Gastroesophageal sphincter (tissue), 4 donors: Measurements from ENCODE around the gene ACKR2. TPM values are rescaled to one million over a fixed set of nuclear protein-coding genes. Genes with fewer than 3 reads are reported as not detected.
"Not testable (repeated sequence)": the region's sequence is repeated elsewhere in the genome, so short reads cannot be mapped to it uniquely, and the experiment has no call there.

Source experiments
- ATAC-seq: fragments of 150-250 bp; one replicate; pipeline ENCODE4 v1.9.1; 2016; ENCODE audit warnings: mild to moderate bottlenecking, moderate library complexity
- H3K27ac ChIP-seq, 4 donors: fragments of 200-600 bp; sonication (generic) in 3 of 4; 1 replicate in 3 of 4; 2 replicates in 1 of 4; pipeline ENCODE4 v1.5.1; 2016 to 2019
- H3K27me3 ChIP-seq: fragments of 200-600 bp; sonication (generic); one replicate; pipeline ENCODE4 v1.5.1; 2019
- H3K36me3 ChIP-seq, 2 donors: fragments of 200-600 bp; sonication (generic); one replicate each; pipeline ENCODE4 v1.5.1; 2019; ENCODE audit warnings: control low read depth in 1 of 2
- H3K4me1 ChIP-seq, 3 donors: fragments of 200-600 bp; sonication (generic); 1 replicate in 2 of 3; 2 replicates in 1 of 3; pipeline ENCODE4 v1.5.1; 2016 to 2019; ENCODE audit warnings: control low read depth in 2 of 3
- H3K4me3 ChIP-seq, 2 donors: fragments of 200-600 bp; sonication (generic); one replicate each; pipeline ENCODE4 v1.5.1; 2019; ENCODE audit warnings: mild to moderate bottlenecking in 1 of 2, moderate library complexity in 1 of 2
- H3K9me3 ChIP-seq, 3 donors: fragments of 200-600 bp; sonication (generic); one replicate each; pipeline ENCODE4 v1.5.1; 2017 to 2019; ENCODE audit warnings: control low read depth in 2 of 3
- EP300 ChIP-seq: sonication (generic); formaldehyde crosslinking; IDR thresholded peaks from one replicate; pipeline ENCODE4 v1.6.1; 2017; ENCODE audit warnings: antibody characterized with exemption, mild to moderate bottlenecking
- POLR2A ChIP-seq, 2 donors: fragments of 450-650 bp; IDR thresholded peaks; one replicate each; pipeline ENCODE4 v1.6.1; 2017; ENCODE audit warnings: antibody characterized with exemption in 2 of 2, mild to moderate bottlenecking in 2 of 2, moderate library complexity in 1 of 2
- POLR2AphosphoS5 ChIP-seq: sonication (generic); formaldehyde crosslinking; IDR thresholded peaks from one replicate; pipeline ENCODE4 v1.6.1; 2017; ENCODE audit warnings: antibody characterized with exemption
- WGBS, 2 donors: methylation state at CpG; one replicate each; pipeline ENCODE4 v1.1.5; 2018; ENCODE audit warnings: low coverage in 1 of 2; 5-methylcytosine and 5-hydroxymethylcytosine counted together
- total RNA-seq, 4 donors: library from RNA; depleted of rRNA; stranded (reverse); fragments of >200 nt; gene quantifications; one replicate each; pipeline ENCODE4 v1.1.0, GENCODE V29; 2016
- TF ChIP-seq, protein P1 (sequence below), 4 experiments: fragments of 200-600 bp in 2 of 4; fragments of 450-650 bp in 2 of 4; sonication (generic) in 1 of 4; IDR thresholded peaks; one replicate each; pipeline ENCODE4 v1.5.1; 2017 to 2019; ENCODE audit warnings: antibody characterized with exemption in 4 of 4, mild to moderate bottlenecking in 2 of 4, moderate library complexity in 2 of 4

ACKR2 gene
- total RNA-seq, 4 donors from 2014 or later = 5.9 to 9.3 (median 7.4) TPM

DNA sequence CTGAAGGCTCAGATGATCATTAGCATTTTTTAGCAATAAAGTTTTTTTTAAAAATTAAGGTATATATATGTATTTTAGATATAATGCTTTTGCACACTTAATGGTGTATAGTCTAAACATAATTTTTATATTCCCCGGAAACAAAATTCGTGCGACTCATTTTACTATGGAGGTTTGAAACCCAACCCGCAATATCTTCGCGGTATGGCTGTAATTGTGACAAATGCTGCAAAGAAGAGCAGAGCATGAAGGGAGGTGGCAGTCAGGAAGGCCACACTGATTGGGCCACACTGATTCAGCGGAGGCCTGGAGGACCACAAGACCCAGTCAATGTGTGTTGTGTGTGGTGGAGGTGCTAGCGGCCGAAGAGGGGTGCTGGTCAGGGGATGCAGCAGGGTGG, 70.9 kb downstream of the ACKR2 start:
- 84% methylated on average over 7 of the region's 9 CpGs; no CpG with 5 or more reads in 1 of the 2 donors for WGBS, 2 donors
- peaks cover 0 to 14% (median 5%) of the 10 kb centered on the region in 3 donors for H3K4me1 ChIP-seq
- peak overlapping the region in 2 of 4 donors; percentile 80 to 85 for H3K27ac ChIP-seq
- H3K36me3 ChIP-seq = no peaks in the 10 kb centered on the region
- no peak for ATAC-seq
- no peaks in the 10 kb centered on the region for H3K27me3 ChIP-seq
- TF ChIP-seq EP300 (no peak), POLR2A (IDR thresholded peaks at IDR 0.05) (no peak), POLR2AphosphoS5 (no peak)
- TF ChIP-seq, protein P1, sequence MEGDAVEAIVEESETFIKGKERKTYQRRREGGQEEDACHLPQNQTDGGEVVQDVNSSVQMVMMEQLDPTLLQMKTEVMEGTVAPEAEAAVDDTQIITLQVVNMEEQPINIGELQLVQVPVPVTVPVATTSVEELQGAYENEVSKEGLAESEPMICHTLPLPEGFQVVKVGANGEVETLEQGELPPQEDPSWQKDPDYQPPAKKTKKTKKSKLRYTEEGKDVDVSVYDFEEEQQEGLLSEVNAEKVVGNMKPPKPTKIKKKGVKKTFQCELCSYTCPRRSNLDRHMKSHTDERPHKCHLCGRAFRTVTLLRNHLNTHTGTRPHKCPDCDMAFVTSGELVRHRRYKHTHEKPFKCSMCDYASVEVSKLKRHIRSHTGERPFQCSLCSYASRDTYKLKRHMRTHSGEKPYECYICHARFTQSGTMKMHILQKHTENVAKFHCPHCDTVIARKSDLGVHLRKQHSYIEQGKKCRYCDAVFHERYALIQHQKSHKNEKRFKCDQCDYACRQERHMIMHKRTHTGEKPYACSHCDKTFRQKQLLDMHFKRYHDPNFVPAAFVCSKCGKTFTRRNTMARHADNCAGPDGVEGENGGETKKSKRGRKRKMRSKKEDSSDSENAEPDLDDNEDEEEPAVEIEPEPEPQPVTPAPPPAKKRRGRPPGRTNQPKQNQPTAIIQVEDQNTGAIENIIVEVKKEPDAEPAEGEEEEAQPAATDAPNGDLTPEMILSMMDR (IDR thresholded peaks at IDR 0.05) = no peak
- no peaks in the 10 kb centered on the region for H3K9me3 ChIP-seq
- peak overlapping the region in 1 of 2 donors; percentile 66 for H3K4me3 ChIP-seq

DNA sequence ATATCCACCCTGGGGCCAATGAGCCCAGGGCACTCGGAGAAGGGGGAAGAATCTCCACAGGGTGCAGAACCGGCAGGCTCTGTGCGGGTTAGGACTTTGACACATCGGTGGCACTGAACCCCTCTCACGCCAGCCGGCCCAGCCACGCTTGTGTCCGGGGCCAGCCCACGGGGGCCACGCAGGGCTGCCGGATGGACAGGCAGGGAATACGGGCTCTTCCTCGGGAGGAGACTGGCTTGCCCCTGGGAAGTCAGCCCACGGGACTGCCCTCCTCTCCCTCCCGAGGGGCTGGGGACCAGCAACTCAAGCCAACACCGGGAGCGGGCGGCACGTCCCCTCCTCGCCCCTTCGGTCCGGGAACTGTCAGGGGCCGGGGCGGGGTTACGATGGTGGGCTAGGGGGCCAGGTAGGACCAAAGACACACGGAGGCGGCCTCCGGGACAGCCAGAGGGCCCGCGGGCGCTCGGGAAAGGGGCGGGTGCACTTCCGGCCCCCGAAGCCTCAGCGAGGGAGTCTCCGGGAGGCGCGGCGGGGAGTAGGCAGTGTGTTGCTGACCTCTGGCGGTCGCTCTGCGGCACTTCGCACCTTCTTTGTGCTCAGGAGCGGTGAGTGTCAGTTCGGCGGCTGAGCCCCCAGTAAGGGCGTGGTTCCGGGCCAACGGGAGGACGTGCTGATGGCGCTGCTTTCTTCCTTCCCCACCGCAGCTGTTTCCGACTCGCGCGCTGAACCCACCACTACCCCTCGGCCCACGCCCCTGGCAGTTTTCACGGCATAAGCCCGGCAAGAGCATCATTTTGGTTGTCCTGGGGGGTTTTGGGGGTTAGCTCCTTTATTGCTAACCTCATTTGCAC, 71.6 kb downstream of the ACKR2 start:
- peaks cover 0 to 14% (median 5%) of the 10 kb centered on the region in 3 donors for H3K4me1 ChIP-seq
- TF ChIP-seq POLR2A (IDR thresholded peaks at IDR 0.05) (peak; percentile 27 to 41), POLR2AphosphoS5 (peak; percentile 50), EP300 (no peak)
- TF ChIP-seq, protein P1 (IDR thresholded peaks at IDR 0.05) = peak; percentile 80 to 97 (median 96)
- no peaks in the 10 kb centered on the region for H3K27me3 ChIP-seq
- no peaks in the 10 kb centered on the region for H3K36me3 ChIP-seq
- no CpG with 5 or more reads among the region's 61 CpGs for WGBS, 2 donors
- peak; percentile 97 for ATAC-seq
- H3K27ac ChIP-seq = peak overlapping the region; percentile 19 to 85 (median 82)
- H3K4me3 ChIP-seq = peak overlapping the region; percentile 46 to 66
- H3K9me3 ChIP-seq = no peaks in the 10 kb centered on the region

DNA sequence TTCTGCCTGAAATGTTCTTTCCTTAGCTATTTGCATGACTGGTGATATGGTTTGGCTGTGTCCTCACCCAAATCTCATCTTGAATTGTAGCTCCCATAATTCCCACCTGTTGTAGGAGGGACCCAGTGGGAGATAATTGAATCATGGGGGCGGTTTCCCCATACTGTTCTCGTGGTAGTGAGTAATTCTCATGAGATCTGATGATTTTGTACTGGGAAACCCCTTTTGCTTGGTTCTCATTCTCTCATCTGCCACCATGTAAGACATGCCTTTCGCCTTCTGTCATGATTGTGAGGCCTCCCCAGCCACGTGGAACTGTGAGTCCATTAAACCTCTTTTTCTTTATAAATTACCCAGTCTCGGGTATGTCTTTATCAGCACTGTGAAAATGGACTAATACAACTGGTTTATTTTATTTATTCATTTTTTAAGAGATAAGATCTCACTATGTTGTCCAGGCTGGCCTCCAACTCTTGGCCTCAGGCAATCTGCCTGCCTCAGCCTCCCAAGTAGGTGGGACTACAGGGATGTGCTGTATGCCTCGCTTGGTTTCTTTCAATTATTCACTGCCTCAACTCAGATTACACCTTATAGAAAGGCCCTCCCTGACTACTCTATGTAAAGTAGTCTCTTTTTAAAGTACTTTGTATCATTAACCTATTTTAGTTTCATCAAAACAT, 74.1 kb downstream of the ACKR2 start:
- ATAC-seq = not testable (repeated sequence)

DNA sequence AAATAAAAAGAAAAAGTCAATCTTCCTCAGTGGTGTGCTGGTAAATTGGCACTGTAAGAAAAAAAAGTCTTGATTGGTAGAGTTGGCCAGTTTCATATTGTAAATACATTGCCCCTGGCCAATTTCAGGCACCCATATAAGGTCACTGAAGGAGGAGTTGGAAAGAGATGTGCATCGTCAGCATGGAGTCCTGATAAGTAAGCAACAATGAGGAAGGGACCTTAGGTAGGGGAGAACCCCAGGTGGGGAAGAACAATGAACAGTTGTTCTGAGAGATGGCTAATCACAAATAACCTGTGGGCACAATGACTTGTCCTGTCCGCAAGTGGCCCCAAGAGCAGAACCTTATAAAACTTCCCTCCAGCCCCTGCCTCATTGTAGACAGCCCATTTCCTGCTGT, 75.1 kb downstream of the ACKR2 start:
- ATAC-seq = no peak

More for the DNA sequence above, 74.1 kb downstream of the ACKR2 start:
- H3K27ac ChIP-seq, H3K9me3 ChIP-seq, H3K4me3 ChIP-seq, H3K36me3 ChIP-seq, H3K27me3 ChIP-seq: not testable (repeated sequence)
- WGBS, 2 donors = 71 to 72% methylated on average over 5 to 6 of the region's 6 CpGs
- peaks cover 0 to 14% (median 5%) of the 10 kb centered on the region in 3 donors for H3K4me1 ChIP-seq

DNA sequence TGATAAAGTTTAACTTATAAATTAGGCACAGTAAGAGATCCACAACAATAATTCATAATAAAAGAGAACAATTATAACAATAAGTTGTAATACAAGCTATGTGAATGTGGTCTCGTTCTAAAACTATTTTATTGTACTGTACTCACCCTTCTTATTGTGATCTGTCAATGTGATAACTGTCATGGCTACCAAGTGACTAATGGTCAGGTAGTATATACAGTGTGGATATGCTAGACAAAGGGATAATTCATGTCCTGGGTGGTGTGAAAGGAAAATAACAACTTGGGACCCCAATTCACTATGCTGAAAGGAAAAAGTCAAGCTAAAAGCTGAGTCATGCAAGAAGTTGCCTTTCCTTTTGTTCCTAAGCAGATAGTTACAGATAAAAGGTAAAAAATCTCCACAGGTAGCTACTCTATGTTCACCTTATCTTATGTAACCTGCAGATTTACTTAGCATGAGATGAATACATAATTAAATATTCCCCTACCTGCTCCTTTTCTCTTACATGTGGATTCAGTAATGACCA, 77.1 kb downstream of the ACKR2 start:
- H3K9me3 ChIP-seq = no peaks in the 10 kb centered on the region
- H3K4me3 ChIP-seq = no peak overlapping the region
- H3K27ac ChIP-seq = no peak overlapping the region
- no peaks in the 10 kb centered on the region for H3K36me3 ChIP-seq
- WGBS, 2 donors = 82% methylated on average over 1 of the region's 1 CpG; no CpG with 5 or more reads in 1 of the 2 donors
- TF ChIP-seq, protein P1 (IDR thresholded peaks at IDR 0.05) = no peak
- TF ChIP-seq POLR2A (IDR thresholded peaks at IDR 0.05) (no peak), EP300 (no peak), POLR2AphosphoS5 (no peak)
- peaks cover 0 to 3% (median 0%) of the 10 kb centered on the region in 3 donors for H3K4me1 ChIP-seq
- H3K27me3 ChIP-seq = no peaks in the 10 kb centered on the region
- ATAC-seq = no peak

More for the DNA sequence above, 75.1 kb downstream of the ACKR2 start:
- no peaks in the 10 kb centered on the region for H3K27me3 ChIP-seq
- no peak overlapping the region for H3K27ac ChIP-seq
- no peaks in the 10 kb centered on the region for H3K9me3 ChIP-seq
- 72 to 88% methylated on average over 2 of the region's 2 CpGs for WGBS, 2 donors
- H3K36me3 ChIP-seq = no peaks in the 10 kb centered on the region
- no peak overlapping the region for H3K4me3 ChIP-seq
- peaks cover 0 to 14% (median 5%) of the 10 kb centered on the region in 3 donors for H3K4me1 ChIP-seq
- TF ChIP-seq EP300 = no peak
- TF ChIP-seq, protein P1 (IDR thresholded peaks at IDR 0.05) = no peak
- no peak for TF ChIP-seq POLR2A (IDR thresholded peaks at IDR 0.05)
- TF ChIP-seq POLR2AphosphoS5 = no peak
